ENCODE measurements around the gene CDH12.

DNA sequence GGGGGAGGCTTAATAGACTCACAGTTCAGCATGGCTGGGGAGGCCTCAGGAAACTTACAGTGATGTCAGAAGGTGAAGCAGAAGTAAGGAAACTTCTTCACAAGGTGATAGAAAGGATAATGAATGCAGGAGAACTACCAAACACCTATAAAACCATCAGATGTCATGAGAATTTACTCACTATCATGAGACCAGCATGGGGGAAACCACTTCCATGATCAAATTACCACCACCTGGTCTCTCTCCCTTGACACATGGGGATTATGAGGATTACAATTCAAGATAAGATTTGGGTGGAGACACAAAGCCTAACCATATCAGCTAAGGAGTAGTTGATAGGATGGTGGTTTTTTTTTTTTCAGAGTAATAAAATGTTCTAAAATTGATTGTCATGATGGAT lies 201.8 kb downstream of the CDH12 start:
- TF ChIP-seq, protein P1, sequence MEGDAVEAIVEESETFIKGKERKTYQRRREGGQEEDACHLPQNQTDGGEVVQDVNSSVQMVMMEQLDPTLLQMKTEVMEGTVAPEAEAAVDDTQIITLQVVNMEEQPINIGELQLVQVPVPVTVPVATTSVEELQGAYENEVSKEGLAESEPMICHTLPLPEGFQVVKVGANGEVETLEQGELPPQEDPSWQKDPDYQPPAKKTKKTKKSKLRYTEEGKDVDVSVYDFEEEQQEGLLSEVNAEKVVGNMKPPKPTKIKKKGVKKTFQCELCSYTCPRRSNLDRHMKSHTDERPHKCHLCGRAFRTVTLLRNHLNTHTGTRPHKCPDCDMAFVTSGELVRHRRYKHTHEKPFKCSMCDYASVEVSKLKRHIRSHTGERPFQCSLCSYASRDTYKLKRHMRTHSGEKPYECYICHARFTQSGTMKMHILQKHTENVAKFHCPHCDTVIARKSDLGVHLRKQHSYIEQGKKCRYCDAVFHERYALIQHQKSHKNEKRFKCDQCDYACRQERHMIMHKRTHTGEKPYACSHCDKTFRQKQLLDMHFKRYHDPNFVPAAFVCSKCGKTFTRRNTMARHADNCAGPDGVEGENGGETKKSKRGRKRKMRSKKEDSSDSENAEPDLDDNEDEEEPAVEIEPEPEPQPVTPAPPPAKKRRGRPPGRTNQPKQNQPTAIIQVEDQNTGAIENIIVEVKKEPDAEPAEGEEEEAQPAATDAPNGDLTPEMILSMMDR (IDR thresholded peaks at IDR 0.05), result no peak
- no peak for TF ChIP-seq POLR2A (IDR thresholded peaks at IDR 0.05)

All from lower leg skin (tissue), 3 donors.